PC-3 (cell line): ENCODE results near the gene USP1. TPM values are rescaled to one million over a fixed set of nuclear protein-coding genes. Genes with fewer than 3 reads are reported as not detected.
A peak's percentile ranks its signal among the peaks of the same experiment; 100 is the strongest.

Experiments used
- ATAC-seq: fragments of 200-7000 bp; cut with Tn5 transposase; 2 replicates; pipeline ENCODE4 v1.9.1; 2020; ENCODE audit warnings: mild to moderate bottlenecking, moderate library complexity
- BruUV-seq: library from RNA; stranded (reverse); fragments of 400-500 nt; replicated peaks from 2 replicates; lab custom pipeline; 2021; lab: Mats Ljungman, UMichigan
- CTCF ChIA-PET: fragments of 300-600 bp; sonication (Branson Sonifier 250); formaldehyde crosslinking; loops from one replicate; lab custom pipeline; 2022; ENCODE audit warnings: antibody characterized with exemption; lab: Charles Lee
- POLR2A ChIA-PET: fragments of 300-600 bp; sonication (Branson Sonifier 250); formaldehyde crosslinking; loops from one replicate; lab custom pipeline; 2022; ENCODE audit warnings: antibody characterized with exemption; ENCODE audit not compliant: unreplicated experiment; lab: Charles Lee
- DNase-seq: peaks from one replicate; pipeline ENCODE4 v3.0.0-alpha.2; 2015
- H2AFZ ChIP-seq: fragments of 300-600 bp; sonication (generic); 2 replicates; pipeline ENCODE4 v1.6.0; 2016; ENCODE audit warnings: antibody characterized with exemption, low read length
- H3F3A ChIP-seq: fragments of 300-600 bp; sonication (generic); one replicate; pipeline ENCODE4 v1.6.0; 2017; ENCODE audit warnings: antibody characterized with exemption, low read length, control low read depth, mild to moderate bottlenecking; ENCODE audit not compliant: unreplicated experiment
- H3K27ac ChIP-seq: fragments of 300-600 bp; sonication (generic); 2 replicates; pipeline ENCODE4 v1.5.1; 2016; ENCODE audit warnings: mild to moderate bottlenecking, low read length
- H3K27me3 ChIP-seq: fragments of 300-600 bp; sonication (generic); 2 replicates; pipeline ENCODE4 v1.6.1; 2016; ENCODE audit warnings: low read length, mixed read lengths
- H3K36me3 ChIP-seq: fragments of 300-600 bp; sonication (generic); 2 replicates; pipeline ENCODE4 v1.6.1; 2016; ENCODE audit warnings: low read depth, mixed run types, low read length, mixed read lengths
- H3K4me1 ChIP-seq: fragments of 300-600 bp; sonication (generic); 2 replicates; pipeline ENCODE4 v1.5.1; 2016; ENCODE audit warnings: low read length; ENCODE audit not compliant: insufficient read depth
- H3K4me2 ChIP-seq: fragments of 300-600 bp; sonication (generic); 2 replicates; pipeline ENCODE4 v1.6.0; 2016; ENCODE audit warnings: low read length
- H3K4me3 ChIP-seq: fragments of 300-600 bp; sonication (generic); 2 replicates; pipeline ENCODE4 v1.5.1; 2016; ENCODE audit warnings: mild to moderate bottlenecking, low read length, mixed read lengths
- H3K79me2 ChIP-seq: fragments of 300-600 bp; sonication (generic); 2 replicates; pipeline ENCODE4 v1.6.1; 2017; ENCODE audit warnings: low read length, mixed read lengths
- H3K9ac ChIP-seq: fragments of 300-600 bp; sonication (generic); 2 replicates; pipeline ENCODE4 v1.6.0; 2016; ENCODE audit warnings: mild to moderate bottlenecking, low read length
- H3K9me2 ChIP-seq: fragments of 300-600 bp; sonication (generic); replicated peaks from 2 replicates; pipeline ENCODE4 v1.6.1; 2016; ENCODE audit warnings: mixed run types, low read length, mixed read lengths
- H3K9me3 ChIP-seq: fragments of 300-600 bp; sonication (generic); 2 replicates; pipeline ENCODE4 v1.6.1; 2016; ENCODE audit warnings: low read length, mixed read lengths
- H4K20me1 ChIP-seq: fragments of 300-600 bp; sonication (generic); 2 replicates; pipeline ENCODE4 v1.6.1; 2016; ENCODE audit warnings: low read length, mixed read lengths
- EZH2 ChIP-seq: fragments of 300-600 bp; sonication (generic); IDR thresholded peaks from one replicate; pipeline ENCODE4 v1.6.1; 2017; ENCODE audit warnings: antibody characterized with exemption, mild to moderate bottlenecking, low read length; ENCODE audit not compliant: unreplicated experiment
- EZH2phosphoT487 ChIP-seq: fragments of 300-600 bp; sonication (generic); IDR thresholded peaks from 2 replicates; pipeline ENCODE4 v1.6.1; 2018; ENCODE audit warnings: mild to moderate bottlenecking, antibody characterized with exemption, low read length, borderline replicate concordance
- intact Hi-C: fragments of 100-400 bp; cut with micrococcal nuclease; formaldehyde crosslinking; loops from 2 replicates; pipeline ENCODE4 v1.9.0; 2023
- total RNA-seq: library from RNA; depleted of rRNA; stranded (reverse); fragments of >200 nt; gene quantifications from 2 replicates; pipeline ENCODE4 v1.2.3, GENCODE V29; 2014
- TF ChIP-seq, protein P1 (sequence below): fragments of 300-600 bp; sonication (generic); conservative IDR thresholded peaks from 2 replicates; pipeline ENCODE4 v1.5.1; 2017; ENCODE audit warnings: antibody characterized with exemption, low read depth, mild to moderate bottlenecking, low read length

Gene USP1
- total RNA-seq, 1 experiment from 2014 or later, result 42.6 TPM

DNA sequence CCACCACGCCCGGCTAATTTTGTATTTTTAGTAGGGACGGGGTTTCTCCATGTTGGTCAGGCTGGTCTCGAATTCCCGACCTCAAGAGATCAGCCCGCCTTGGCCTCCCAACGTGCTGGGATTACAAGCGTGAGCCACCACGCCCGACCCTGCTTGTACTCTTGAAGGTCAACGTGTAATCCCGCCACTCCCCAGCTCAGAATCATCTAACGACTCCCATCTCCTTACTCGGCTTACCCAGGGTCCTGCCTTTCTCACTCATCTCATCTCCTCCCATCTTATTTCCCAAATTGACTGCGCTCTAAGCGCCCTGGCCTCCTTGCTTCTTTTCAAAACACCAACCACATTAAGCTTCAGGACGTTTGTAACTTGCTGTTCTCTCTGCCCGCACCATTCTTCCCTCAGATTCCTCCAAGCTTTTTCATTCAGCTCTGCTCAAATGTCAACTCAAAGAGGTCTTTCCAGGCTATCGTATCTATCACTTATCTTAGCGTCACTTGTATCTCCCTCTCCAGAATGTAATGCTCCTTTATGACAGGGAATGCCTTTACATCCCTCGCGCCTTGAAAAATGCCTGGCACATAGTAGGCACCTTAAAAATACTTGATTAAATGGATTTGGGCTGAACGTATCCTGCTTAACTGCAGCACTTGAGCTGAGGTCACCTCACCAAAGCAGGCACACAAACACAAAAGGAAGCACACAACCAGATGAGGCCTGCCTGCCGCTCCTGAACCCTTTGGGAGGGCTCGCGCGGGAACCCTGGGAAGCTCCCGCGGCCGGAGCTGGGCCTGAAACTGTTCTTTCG, 1.4 kb upstream of the USP1 start:
- Histone ChIP-seq H3K36me3 (peaks cover under 1% of the 10 kb centered on the region; the same call in 1 of the 2 replicates), H3K4me3 (peak overlapping the region; percentile 79), H3K9me3 (no peaks in the 10 kb centered on the region), H3K27ac (peak overlapping the region; percentile 99), H3K4me2 (peak overlapping the region; percentile 84), H4K20me1 (peaks cover 24% of the 10 kb centered on the region), H3K4me1 (peaks cover 14% of the 10 kb centered on the region), H2AFZ (peak overlapping the region; percentile 71), H3K79me2 (peaks cover 42% of the 10 kb centered on the region), H3K27me3 (no peaks in the 10 kb centered on the region), H3F3A (no peaks in the 10 kb centered on the region), H3K9ac (peak overlapping the region; percentile 98), H3K9me2 (no peaks in the 10 kb centered on the region)
- intact Hi-C loops, result loop anchor here (5.0 kb wide), 2 partner anchors 62 to 312 kb away; no protein-coding TSS in a partner anchor
- ATAC-seq, result peak; percentile 0; the same call in 1 of the 2 replicates
- BruUV-seq, result TSS peak; percentile 91
- ChIA-PET POLR2A (interaction anchor here (0.6 kb wide), 4 partner anchors 31 to 1458 kb away, joined by 4 to 23 read pairs (median 4); no protein-coding TSS in a partner anchor), CTCF (interaction anchor here (0.5 to 1.0 kb wide), 3 partner anchors 231 to 668 kb away, joined by 3 to 5 read pairs (median 3); no protein-coding TSS in a partner anchor)
- TF ChIP-seq, protein P1, sequence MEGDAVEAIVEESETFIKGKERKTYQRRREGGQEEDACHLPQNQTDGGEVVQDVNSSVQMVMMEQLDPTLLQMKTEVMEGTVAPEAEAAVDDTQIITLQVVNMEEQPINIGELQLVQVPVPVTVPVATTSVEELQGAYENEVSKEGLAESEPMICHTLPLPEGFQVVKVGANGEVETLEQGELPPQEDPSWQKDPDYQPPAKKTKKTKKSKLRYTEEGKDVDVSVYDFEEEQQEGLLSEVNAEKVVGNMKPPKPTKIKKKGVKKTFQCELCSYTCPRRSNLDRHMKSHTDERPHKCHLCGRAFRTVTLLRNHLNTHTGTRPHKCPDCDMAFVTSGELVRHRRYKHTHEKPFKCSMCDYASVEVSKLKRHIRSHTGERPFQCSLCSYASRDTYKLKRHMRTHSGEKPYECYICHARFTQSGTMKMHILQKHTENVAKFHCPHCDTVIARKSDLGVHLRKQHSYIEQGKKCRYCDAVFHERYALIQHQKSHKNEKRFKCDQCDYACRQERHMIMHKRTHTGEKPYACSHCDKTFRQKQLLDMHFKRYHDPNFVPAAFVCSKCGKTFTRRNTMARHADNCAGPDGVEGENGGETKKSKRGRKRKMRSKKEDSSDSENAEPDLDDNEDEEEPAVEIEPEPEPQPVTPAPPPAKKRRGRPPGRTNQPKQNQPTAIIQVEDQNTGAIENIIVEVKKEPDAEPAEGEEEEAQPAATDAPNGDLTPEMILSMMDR, result no peak
- TF ChIP-seq EZH2phosphoT487 (no peak), EZH2 (no peak)
- no peak for DNase-seq

DNA sequence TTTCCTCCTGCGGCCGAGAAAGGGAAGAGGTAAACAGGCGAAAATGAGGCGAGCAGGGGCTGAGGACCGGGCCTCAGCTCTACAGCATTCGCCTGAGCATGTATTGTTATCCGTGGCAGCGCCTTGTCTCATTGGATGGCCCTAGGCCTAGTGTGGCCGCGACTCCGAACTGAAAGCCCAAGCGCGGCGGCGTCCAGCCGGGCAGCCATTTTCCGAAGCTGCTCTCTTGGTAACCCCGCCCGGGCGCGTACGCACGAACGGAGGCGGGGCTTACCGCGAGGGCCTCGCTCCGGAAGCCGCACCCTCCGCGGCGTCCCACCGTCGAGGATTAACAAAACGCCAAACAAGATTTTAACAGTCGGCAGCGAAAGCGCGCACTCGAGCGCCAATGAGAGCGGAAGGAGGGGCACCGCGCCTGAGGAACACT, 797 bp upstream of the USP1 start:
- Histone ChIP-seq H3K4me2 (peak overlapping the region; percentile 84), H3K4me3 (peak overlapping the region; percentile 79), H3K27me3 (no peaks in the 10 kb centered on the region), H2AFZ (peak overlapping the region; percentile 71), H3K9me3 (no peaks in the 10 kb centered on the region), H3K9me2 (no peaks in the 10 kb centered on the region), H3K27ac (peak overlapping the region; percentile 99), H4K20me1 (peaks cover 30% of the 10 kb centered on the region), H3F3A (no peaks in the 10 kb centered on the region), H3K36me3 (peaks cover 6% of the 10 kb centered on the region; the same call in 1 of the 2 replicates), H3K79me2 (peaks cover 48% of the 10 kb centered on the region), H3K4me1 (peaks cover 14% of the 10 kb centered on the region), H3K9ac (peak overlapping the region; percentile 98)
- DNase-seq (no peak), ATAC-seq (peak; percentile 74)
- no TSS peak for BruUV-seq
- intact Hi-C loops, result loop anchor here (5.0 kb wide), 2 partner anchors 61 to 311 kb away; no protein-coding TSS in a partner anchor
- TF ChIP-seq EZH2 (no peak), EZH2phosphoT487 (no peak)
- TF ChIP-seq, protein P1, result no peak
- ChIA-PET POLR2A (interaction anchor here (0.6 kb wide), 4 partner anchors 32 to 1457 kb away, joined by 4 to 23 read pairs (median 4); no protein-coding TSS in a partner anchor), CTCF (interaction anchor here (0.5 to 1.0 kb wide), 3 partner anchors 230 to 669 kb away, joined by 3 to 5 read pairs (median 3); no protein-coding TSS in a partner anchor)
